Stimulated activated naive CD4-positive, alpha-beta T cell (primary cell): ENCODE data around the gene NF2.
A peak's percentile ranks its signal among the peaks of the same experiment; 100 is the strongest.
"Not testable (repeated sequence)": the region's sequence is repeated elsewhere in the genome, so short reads cannot be mapped to it uniquely, and the experiment has no call there.

Experiments used
- DNase-seq, 6 experiments: peaks; one replicate each; lab custom pipeline; 2025; lab: John Stamatoyannopoulos, UW

NF2 gene

GRCh38 chr22:29603358-29604075, at the start of gene NF2:
Gene NF2, plus strand, starts transcription at chr22:29603633. Its CDS starts 366 bp downstream, at chr22:29603999.
- peak; percentile 96 to 99 (median 98) for DNase-seq

DNA sequence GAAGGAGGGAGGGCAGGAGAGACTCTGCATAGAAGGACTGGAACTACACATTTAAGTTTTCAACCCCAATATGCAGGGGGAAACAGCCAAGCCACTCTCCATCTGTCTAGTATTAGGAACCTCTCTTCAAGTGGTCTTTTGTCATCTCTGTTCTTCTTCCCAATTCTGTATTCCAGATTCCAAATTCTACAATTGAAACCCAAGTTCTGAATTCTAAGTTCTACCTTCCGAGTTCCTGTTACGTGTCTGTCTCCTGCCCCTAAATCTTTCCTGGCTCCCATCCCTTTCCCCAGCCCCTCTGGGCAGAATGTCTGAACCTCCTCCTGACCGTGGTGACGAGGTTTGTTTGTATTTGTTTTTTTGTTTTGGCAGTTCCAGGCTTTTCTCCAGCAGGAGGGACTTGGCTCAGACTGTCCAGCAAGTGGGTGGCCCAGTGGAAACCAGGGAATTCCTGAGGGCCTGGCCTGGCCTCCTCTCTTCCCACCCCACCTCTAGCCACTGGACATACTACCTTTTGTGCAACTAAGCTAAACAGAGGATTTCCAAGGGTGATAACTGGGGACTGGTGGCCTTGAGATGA, 48.3 kb upstream of the NF2 start:
- no peak for DNase-seq

GRCh38 chr22:29559030-29559429, 44.4 kb upstream of the NF2 start:
- no peak for DNase-seq

DNA sequence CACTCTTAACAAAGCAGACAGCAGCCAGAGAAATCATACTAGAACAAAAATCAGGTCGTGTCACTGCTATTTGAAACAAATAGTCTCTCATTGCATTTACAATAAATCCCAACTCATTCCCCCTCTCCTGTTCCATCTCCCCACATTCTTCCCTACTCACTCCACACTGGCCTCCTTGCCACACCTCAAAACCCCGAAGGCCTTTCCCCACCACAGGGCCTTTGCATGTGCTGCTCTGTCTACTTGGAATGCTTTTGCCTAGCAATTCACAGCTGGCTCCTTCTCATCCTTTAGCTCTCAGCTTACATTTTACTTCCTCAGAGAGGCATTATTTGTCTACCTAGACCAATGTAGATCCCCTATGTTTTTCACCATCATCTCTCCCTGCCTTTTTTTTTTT, 43.6 kb upstream of the NF2 start:
- DNase-seq = no peak

DNA sequence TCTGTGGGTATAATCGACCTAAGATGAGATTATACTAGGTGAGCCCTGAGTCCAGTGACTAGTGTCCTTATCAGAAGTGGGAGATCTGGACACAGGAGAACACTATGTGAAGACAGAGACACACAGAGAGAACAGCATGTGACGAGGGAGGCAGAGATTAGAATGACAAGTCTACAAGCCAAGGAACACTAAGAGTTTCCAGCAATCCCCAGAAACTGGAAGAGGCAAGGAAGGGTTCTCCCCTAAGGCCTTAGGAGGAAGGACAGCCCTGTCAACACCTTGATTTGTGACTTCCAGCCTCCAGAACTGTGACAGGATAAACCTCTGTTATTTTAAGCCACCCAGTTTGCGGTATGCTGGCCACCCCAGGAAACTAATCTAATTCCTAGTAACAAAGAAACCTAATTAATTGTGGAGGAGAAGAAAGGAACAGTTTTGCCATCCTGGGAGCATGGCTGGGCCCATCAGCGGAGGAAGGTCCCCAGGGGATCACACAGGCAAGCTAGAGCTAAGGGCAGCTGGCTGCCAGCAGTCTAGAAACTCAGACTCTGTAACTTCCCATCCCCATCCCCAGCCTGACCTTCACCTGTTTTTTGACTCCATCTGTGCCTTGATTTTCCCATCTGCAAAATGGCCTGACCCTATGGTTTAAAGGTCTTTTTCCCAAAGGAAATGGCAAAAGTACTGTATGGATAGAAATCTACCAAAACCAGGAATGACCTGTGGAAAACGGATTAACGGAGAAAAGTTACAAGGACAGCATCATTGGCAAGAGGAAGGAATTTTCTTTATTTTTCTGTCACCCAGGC, 39.6 kb upstream of the NF2 start:
- no peak for DNase-seq

- DNase-seq = not testable (repeated sequence)
These were observed 36.9 kb upstream of the NF2 start for GRCh38 chr22:29566513-29566912.

GRCh38 chr22:29567338-29567737, 36.1 kb upstream of the NF2 start:
- no peak for DNase-seq

GRCh38 chr22:29569011-29569678, 34.3 kb upstream of the NF2 start:
- DNase-seq = no peak

DNA sequence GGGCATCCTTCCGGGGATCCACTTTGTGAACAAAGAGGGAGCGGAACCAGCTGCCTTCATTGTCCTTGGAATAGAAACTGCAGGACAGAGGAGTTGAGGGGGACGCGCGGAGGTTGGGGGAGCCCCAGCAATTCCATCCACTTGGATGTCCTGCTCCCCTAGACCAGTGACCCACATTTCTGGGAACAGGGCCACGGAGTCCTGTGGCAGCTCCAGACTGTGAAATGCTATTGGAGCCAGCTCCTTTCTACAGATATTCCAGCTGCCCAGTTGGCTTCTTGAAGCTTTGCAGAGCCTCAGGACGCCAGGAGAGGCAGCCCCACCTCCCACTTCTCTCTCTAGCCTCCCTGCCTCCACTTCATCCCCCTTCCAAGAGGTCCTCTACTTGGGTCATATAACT, 33.0 kb upstream of the NF2 start:
- DNase-seq = no peak

DNA sequence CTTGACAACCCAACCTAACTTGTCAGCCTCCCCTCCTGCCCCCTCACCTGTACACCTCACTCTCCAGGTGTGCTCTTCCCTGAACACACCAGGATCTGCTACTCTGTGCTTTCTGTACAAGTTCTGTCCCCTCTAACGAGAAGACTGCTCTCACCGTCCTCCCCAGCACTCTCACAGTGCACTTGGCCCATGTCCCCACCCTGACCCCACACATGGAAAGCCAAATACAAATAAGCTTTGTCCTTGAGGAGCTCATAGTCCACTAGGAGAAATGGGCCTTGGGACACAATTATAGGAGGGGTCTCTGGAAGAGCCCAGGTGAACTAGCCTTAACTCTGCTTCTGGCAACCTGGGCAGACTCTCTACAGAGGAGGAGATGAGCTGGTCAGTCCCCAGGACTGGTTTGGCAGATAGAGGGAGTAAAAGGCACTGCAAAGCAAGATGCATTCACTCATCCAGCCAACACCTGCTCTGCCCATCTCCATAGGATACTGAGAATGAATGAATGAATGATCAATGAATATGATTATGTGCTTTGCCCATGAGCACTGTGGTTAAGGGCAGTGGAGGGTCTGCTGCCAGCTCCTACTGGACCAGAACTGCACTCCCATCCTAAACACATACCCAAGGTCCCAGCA, 32.4 kb upstream of the NF2 start:
- DNase-seq = no peak

- DNase-seq = no peak
These were observed 28.5 kb upstream of the NF2 start for GRCh38 chr22:29574762-29575450.

DNA sequence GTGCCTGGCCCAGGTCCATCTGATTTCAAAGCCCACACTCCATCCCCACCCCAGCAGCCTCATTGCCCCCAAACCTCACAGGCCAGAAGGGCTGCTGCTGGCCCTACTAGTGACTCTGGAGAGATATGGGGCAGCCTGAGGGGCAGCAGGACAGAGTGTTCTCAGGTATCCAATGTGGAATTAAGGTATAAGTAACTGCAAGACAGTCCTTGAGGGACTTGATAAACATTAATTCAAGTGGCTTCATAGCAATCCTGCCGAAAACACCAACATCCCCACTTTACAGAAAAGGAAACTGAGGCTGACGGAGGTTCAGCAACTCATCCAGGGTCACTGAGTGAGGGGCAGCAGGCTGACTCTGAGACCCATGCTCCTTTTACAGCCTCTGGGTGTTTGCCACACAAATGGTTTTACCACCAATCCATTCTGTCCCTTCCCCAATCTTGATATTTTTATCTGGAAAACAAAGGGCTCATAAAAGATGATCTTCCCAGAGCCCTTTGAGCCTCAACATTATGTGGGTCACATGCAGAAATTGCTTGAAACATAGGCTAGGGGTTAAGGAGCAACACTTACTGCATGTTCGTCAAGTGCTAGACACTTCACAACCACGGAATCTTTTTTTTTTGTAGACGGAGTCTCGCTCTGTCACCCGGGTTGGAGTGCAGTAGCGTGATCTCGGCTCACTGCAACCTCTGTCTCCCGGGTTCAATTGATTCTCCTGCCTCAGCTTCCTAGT, 24.8 kb upstream of the NF2 start:
- no peak for DNase-seq

- DNase-seq = no peak
These were observed 23.1 kb upstream of the NF2 start for GRCh38 chr22:29580200-29580810.

- DNase-seq = no peak
These were observed 21.6 kb upstream of the NF2 start for GRCh38 chr22:29581799-29582198.

DNA sequence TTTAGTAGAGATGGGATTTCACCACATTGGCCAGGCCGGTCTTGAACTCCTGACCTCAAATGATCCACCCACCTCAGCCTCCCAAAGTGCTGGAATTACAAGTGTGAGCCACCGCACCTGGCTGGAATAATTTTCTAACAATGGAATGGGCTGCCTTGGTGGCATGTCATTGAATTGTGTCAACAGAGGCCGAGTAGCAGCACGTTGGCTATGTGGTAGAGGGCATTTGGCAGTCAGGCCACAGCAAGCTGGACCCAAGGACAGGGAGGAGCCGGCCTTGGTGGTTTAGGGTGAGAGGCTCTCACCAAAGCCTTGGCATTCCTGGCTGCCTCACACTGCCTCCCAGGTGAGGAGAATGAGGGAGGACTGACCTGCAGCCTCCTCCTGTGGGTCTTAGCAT, 18.5 kb upstream of the NF2 start:
- DNase-seq = no peak

DNA sequence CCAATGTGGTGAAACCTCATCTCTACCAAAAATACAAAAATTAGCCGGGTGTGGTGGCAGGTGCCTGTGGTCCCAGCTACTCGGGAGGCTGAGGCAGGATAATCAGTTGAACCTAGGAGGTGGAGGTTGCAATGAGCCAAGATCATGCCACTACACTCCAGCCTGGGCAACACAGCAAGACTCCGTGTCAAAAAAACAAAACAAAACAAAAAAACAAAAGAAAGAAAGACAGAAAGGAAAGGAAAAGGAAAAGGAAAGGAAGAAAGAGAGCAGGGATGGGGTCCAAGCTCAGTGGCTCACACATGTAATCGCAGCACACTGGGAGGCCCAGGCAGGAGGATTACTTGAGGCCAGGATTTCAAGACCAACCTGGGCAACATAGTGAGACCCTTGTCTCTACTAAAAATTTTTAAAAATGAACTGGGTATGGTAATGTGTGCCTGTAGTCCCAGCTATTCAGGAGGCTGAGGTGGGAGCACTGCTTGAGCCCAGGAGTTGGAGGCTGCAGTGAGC, 17.2 kb upstream of the NF2 start:
- DNase-seq = not testable (repeated sequence)

GRCh38 chr22:29587938-29588699, 15.3 kb upstream of the NF2 start:
- no peak for DNase-seq

GRCh38 chr22:29593923-29594322, 9.5 kb upstream of the NF2 start:
- no peak for DNase-seq

DNA sequence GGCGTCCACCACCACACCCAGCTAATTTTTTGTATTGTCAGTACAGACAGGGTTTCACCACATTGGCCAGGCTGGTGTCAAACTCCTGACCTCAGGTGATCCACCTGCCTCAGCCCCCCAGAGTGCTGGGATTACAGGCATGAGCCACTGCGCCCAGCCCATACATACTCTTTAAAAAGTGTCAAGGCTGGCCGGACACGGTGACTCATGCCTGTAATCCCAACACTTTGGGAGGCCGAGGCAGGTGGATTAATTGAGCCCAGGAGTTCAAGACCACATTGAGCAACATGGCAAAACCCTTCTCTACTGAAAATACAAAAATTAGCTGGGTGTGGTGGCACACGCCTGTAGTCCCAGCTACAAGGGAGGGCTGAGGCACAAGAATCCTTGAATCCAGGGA, 9.0 kb upstream of the NF2 start:
- DNase-seq = not testable (repeated sequence)
